NCI-H226 (cell line): ENCODE results near the gene PNPLA6.

Source experiments
- DNase-seq: peaks from one replicate; pipeline ENCODE4 v3.0.0-alpha.2; 2015

Gene PNPLA6

DNA sequence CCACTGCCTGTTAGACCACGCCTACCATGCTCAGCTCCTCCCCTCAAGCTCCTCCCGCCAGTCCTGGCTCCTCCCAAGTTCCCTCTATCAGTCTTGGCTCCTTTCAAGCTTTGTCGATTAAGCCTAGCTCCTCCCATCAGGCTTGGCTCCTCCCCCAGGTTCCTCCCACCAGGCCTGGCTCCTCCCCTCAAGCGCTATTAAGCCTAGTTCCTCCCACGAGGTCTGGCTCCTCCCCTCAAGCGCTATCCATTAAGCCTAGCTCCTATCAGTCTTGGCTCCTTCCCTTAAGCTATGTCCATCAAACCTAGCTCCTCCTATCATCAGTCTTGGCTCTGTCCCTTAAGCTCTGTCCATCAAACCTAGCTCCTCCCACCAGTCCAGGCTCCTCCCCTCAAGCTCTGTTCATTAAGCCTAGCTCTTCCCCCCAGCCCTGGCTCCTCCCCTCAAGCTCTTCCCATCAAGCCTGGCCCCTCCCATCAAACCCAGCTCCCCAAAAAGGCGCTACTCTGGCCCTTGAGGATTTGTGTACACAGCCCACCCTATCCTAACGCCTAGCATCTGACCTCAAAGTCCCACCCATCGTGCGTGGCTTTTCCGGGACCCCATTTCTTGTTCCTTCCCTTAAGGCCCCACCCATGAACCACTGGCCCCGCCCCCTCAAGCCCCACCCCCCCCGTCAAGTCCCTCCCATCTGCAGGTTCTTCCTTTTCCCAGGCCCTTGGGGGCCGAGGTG is 70.1 kb downstream of the PNPLA6 start:
- peak; percentile 47 for DNase-seq

DNA sequence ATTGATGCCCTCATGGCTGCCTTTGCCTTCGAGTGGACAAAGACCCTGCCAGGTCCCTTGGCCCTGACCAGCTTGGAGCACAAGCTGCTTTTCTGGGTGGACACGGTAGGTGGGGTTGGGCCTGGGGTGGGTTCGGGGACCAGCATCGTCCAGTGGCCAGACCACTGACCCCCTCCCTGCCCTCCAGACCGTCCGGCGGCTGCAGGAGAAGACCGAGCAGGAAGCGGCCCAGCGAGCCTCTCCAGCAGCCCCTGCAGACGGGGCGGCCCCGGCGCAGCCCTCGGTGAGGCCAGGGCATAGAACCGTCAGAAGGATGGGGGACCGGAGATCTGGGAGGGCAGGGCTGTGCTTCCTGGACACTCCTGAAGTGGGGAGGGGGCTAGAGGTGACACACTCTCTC is 70.8 kb downstream of the PNPLA6 start:
- DNase-seq = no peak

GRCh38 chr19:7607212-7607873 is 71.8 kb downstream of the PNPLA6 start:
- no peak for DNase-seq

DNA sequence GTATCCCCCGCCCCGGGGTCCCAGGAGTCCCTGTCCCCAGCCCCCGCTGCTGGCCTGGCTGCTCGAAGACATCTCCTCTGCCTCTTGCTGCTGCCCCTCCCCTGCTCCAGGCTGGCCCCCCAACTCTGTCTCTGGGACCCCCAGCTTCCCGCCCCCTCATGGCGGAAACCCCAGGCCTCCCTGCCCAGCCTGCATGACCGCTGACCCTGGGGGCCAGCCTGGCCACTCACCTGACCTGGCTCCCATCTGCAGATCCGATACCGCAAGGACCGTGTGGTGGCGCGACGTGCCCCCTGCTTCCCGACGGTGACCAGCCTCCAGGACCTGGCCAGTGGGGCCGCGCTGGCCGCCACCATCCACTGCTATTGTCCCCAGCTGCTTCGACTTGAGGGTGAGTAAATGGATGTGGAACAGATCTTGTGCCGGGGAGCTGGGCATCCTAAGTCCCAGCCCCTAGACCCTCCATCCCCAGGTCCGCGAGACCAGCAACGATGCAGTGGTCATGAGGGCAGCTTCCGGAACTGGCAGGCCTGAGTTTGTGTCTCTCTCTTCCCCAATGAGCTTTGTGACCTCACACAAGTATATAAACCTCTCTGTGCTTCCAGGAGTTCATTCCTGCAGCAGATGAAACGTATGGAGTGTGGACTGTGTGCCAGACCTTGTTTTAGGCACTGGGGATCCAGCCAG is 72.5 kb downstream of the PNPLA6 start:
- no peak for DNase-seq

DNA sequence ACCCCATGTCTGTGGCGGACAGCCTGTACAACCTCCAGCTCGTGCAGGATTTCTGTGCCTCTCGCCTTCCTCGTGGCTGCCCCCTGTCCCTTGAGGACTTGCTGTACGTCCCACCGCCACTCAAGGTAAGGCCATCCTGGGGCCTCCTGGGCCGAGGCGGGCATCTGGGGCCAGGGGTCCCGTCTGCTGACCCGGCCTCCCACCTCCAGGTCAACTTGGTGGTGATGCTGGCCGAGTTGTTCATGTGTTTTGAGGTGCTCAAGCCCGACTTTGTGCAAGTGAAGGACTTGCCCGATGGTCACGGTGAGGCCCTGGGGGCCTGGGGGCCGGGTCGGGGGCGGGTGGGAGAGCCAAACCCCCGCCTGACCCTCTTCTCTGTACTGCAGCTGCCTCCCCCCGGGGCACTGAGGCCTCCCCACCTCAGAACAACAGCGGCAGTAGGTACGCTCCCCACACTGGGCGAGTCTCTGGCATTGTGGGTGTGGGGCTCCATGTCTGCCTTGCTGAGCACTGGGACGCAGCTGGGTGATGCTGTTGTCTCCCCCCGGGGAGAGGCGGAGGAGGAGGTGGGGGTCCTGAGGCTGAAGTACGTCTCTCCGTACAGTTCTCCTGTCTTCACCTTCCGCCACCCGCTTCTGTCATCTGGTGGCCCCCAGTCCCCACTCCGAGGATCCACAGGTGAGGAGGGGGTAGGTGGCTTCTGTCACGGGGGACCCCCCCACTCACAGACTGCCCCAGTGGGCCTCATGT is 75.1 kb downstream of the PNPLA6 start:
- DNase-seq = no peak
